SW480 (cell line): ENCODE results near the gene ASF1B.

Experiments
- DNase-seq: peaks from one replicate; pipeline ENCODE4 v3.0.0-alpha.2; 2016; ENCODE audit warnings: low spot score

Gene ASF1B

GRCh38 chr19:14085309-14085995, 50.9 kb downstream of the ASF1B start, which contains the start of gene C19orf67:
C19orf67 (minus strand) TSS chr19:14085783; CDS start chr19:14085627, 156 bp downstream.
- DNase-seq: no peak

DNA sequence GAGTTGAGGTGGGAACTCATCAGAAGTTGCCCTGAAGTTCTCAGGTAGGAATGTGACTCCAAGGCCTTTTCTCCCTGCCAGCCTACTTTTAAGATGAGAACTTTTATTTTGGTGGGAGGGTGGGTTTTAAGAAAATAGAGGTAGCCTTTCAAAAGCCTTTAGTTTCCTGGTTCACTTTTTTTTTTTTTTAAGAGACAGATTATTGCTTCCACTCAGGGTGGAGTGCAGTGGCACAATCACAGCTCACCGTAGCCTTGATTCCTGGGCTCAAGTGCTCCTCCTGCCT, 53.8 kb downstream of the ASF1B start:
- no peak for DNase-seq

- DNase-seq: no peak
These were observed 54.4 kb downstream of the ASF1B start for GRCh38 chr19:14081797-14082674.

DNA sequence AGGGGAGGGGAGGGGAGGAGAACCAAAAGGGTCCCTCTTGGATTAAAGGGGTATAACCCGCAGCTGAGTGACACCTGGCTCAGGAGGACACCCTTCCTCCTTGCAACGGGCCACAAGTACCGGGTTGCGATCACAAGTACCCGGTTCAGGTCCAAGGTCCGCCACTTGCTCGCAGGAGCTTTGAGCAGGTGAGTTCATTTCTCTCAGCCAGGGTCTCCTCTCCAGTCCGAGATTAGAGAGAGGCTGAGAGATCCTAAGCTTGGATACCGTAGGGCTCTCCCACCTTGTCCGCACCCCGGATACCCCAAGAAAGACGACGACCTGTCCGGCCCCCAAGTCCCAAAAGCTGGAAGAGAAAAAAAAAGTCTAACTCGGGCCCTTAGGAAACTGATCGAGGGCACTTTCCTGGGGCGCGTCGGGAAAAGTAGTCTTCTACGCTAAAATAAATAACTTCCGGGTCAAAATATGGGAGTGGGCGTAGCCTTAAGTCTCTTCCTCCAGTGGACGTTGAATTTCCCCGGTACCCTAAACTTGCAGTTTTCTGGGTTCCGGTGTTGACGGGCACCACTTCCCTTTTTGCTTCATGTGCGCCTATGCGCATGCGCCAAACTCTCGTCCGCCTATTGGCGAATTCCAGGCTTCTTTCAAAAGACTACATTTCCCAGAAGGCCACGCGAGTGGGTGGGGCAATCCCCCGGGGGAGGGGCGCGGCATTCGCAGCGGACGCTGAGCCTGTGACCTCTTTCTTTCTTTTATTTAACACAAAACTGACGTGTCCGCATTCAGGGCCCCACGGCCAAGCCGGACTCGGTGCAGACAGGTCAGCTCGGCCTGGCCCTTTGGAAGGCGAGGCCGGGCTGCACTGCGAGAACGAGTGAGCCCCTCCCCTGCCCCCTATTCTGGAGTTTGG, 55.2 kb downstream of the ASF1B start:
- peak; percentile 99 for DNase-seq

GRCh38 chr19:14078411-14078810, 58.0 kb downstream of the ASF1B start:
- DNase-seq: no peak

GRCh38 chr19:14073925-14074838, 62.2 kb downstream of the ASF1B start:
- peak; percentile 65 for DNase-seq

DNA sequence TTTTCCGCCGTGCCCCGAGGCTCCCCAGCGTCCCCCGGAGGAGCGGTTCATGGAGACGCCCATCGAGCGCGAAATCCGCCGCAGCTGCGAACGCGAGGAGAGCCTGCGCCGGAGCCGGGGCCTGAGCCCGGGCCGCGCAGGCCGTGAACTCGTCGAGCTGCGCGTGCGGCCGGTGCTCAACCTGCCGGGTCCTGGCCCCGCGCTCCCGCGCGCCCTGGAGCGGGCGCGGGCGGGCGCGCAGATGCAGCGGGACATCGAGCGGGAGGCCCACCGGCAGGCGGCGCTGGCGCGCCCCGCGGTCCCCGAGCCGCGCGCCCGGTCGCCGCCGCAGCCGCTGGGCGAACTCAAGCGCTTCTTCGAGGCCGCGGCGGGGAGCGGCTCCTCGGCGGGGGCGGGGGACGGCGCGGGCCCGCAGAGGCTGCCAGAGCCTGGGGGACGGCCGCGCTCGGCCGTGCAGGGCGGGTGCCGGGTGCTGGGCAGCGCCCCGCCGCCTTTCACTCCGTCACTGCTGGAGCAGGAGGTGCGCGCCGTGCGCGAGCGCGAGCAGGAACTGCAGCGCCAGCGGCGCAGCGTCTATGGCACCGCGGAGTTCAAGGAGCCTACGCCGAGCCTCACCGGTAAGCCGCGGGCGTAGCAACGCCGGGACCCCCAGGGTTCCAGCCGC, 63.0 kb downstream of the ASF1B start:
- DNase-seq: peak; percentile 76

DNA sequence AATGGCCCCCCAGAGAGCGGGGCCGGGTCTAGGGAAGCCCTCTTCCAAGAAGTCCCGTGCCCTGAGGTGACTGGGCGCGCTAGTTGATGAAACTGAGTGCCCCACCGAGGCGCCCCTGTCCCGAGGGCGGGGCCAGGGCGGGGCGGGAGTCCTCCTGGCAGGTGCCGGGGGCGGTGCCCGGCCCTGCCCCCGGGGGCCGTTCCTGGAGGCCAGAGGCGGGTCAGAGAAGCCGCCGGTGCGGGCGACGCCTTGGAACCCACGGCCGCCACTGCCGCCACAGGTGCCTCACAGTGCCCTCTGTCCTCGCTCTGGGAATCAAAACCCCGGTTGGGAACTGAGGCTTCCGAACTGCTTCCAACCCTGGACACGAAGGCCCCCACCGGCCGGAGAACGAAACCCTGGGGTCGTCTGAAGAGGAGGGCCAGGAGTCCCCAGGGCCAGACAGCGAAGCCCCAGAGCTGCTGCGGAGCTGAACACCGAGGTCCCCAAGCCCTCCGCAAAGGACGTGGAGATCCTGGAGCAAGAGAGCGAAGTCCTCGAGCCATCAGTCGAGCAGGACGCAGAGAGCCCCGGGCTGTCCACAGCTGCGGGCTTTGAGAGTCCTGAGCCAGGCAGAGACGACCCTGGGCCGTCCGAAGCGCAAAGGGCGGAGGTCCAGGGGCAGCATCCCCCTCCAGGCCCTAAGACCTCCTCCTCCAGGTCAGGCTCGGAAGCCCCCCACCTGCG, 63.7 kb downstream of the ASF1B start, which contains the start of gene MISP3:
Gene MISP3 (plus strand): TSS at position 252 of the 726 bp plus-strand sequence. CDS start 524 bp downstream, outside the sequence.
- peak; percentile 84 for DNase-seq

DNA sequence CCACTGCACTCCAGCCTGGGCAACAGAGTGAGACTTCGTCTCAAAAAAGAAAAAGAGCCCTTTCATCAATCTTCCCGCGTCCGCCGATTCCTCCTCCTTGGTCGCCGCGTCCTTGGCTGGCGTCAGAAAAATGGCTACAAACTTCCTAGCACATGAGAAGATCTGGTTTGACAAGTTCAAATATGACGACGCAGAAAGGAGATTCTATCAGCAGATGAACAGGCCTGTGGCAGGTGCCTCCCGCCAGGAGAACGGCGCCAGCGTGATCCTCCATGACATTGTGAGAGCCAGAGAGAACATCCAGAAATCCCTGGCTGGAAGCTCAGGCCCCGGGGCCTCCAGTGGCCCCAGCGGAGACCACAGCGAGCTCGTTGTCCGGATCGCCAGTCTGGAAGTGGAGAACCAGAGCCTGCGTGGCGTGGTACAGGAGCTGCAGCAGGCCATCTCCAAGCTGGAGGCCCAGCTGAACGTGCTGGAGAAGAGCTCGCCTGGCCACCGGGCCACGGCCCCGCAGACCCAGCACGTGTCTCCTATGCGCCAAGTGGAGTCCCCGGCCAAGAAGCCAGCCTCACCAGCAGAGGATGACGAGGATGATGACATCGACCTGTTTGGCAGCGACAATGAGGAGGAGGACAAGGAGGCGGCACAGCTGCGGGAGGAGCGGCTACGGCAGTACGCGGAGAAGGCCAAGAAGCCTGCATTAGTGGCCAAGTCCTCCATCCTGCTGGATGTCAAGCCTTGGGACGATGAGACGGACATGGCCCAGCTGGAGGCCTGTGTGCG, 65.9 kb downstream of the ASF1B start:
- DNase-seq: no peak
